HEK293 (cell line): Measurements from ENCODE around the gene CPN1.

Source experiments
- CTCF ChIP-seq: fragments of 450-650 bp; formaldehyde crosslinking; IDR thresholded peaks from 2 replicates; pipeline ENCODE4 v1.5.1; 2016; ENCODE audit warnings: missing biosample characterization, missing genetic modification characterization
- HIC1 ChIP-seq: fragments of 450-650 bp; formaldehyde crosslinking; IDR thresholded peaks from 2 replicates; pipeline ENCODE4 v1.5.1; 2016; ENCODE audit warnings: missing biosample characterization, missing genetic modification characterization
- PRDM4 ChIP-seq: fragments of 450-650 bp; formaldehyde crosslinking; IDR thresholded peaks from 2 replicates; pipeline ENCODE4 v1.5.1; 2017; ENCODE audit warnings: missing biosample characterization, missing genetic modification characterization
- REST ChIP-seq: fragments of 450-650 bp; formaldehyde crosslinking; IDR thresholded peaks from 2 replicates; pipeline ENCODE4 v1.5.1; 2016; ENCODE audit warnings: missing biosample characterization, missing genetic modification characterization
- ZBTB10 ChIP-seq: fragments of 450-650 bp; formaldehyde crosslinking; IDR thresholded peaks from 2 replicates; pipeline ENCODE4 v1.5.1; 2016; ENCODE audit warnings: missing biosample characterization, missing genetic modification characterization
- ZNF121 ChIP-seq: fragments of 450-650 bp; formaldehyde crosslinking; IDR thresholded peaks from 2 replicates; pipeline ENCODE4 v1.5.1; 2016; ENCODE audit warnings: missing biosample characterization, missing genetic modification characterization
- ZNF138 ChIP-seq: fragments of 450-650 bp; formaldehyde crosslinking; IDR thresholded peaks from 2 replicates; pipeline ENCODE4 v1.5.1; 2016; ENCODE audit warnings: missing biosample characterization, missing genetic modification characterization, borderline replicate concordance
- ZNF16 ChIP-seq: fragments of 450-650 bp; formaldehyde crosslinking; IDR thresholded peaks from 2 replicates; pipeline ENCODE4 v1.5.1; 2016; ENCODE audit warnings: low read depth, missing biosample characterization, missing genetic modification characterization
- ZNF23 ChIP-seq: fragments of 450-650 bp; formaldehyde crosslinking; IDR thresholded peaks from 2 replicates; pipeline ENCODE4 v1.5.1; 2016; ENCODE audit warnings: missing biosample characterization, missing genetic modification characterization, borderline replicate concordance
- ZNF398 ChIP-seq: fragments of 450-650 bp; formaldehyde crosslinking; IDR thresholded peaks from 2 replicates; pipeline ENCODE4 v1.5.1; 2017; ENCODE audit warnings: missing biosample characterization, missing genetic modification characterization
- ZNF623 ChIP-seq: fragments of 450-650 bp; formaldehyde crosslinking; IDR thresholded peaks from 2 replicates; pipeline ENCODE4 v1.5.1; 2016; ENCODE audit warnings: missing biosample characterization, missing genetic modification characterization
- ZNF639 ChIP-seq: fragments of 450-650 bp; formaldehyde crosslinking; IDR thresholded peaks from 2 replicates; pipeline ENCODE4 v1.5.1; 2016; ENCODE audit warnings: missing biosample characterization, missing genetic modification characterization
- ZSCAN18 ChIP-seq: fragments of 450-650 bp; formaldehyde crosslinking; IDR thresholded peaks from 2 replicates; pipeline ENCODE4 v1.5.1; 2016; ENCODE audit warnings: missing biosample characterization, missing genetic modification characterization

GRCh38 chr10:100114460-100114859, 32.8 kb upstream of the CPN1 start:
- TF ChIP-seq ZNF121 (tag by site-specific recombination) = no peak
- TF ChIP-seq CTCF (tag by site-specific recombination) = no peak
- TF ChIP-seq PRDM4 = no peak
- TF ChIP-seq ZNF23 = no peak
- TF ChIP-seq ZNF138 (tag by site-specific recombination) = no peak
- no peak for TF ChIP-seq ZSCAN18
- TF ChIP-seq ZBTB10 = no peak
- TF ChIP-seq ZNF398 (tag by site-specific recombination) = no peak
- no peak for TF ChIP-seq REST (tag by site-specific recombination)
- TF ChIP-seq ZNF623 (tag by site-specific recombination) = no peak
- TF ChIP-seq HIC1 (tag by site-specific recombination) = no peak
- TF ChIP-seq ZNF16 = no peak
- no peak for TF ChIP-seq ZNF639 (tag by site-specific recombination)
